ENCODE measurements around the gene PLEKHD1.

PLEKHD1 gene

DNA sequence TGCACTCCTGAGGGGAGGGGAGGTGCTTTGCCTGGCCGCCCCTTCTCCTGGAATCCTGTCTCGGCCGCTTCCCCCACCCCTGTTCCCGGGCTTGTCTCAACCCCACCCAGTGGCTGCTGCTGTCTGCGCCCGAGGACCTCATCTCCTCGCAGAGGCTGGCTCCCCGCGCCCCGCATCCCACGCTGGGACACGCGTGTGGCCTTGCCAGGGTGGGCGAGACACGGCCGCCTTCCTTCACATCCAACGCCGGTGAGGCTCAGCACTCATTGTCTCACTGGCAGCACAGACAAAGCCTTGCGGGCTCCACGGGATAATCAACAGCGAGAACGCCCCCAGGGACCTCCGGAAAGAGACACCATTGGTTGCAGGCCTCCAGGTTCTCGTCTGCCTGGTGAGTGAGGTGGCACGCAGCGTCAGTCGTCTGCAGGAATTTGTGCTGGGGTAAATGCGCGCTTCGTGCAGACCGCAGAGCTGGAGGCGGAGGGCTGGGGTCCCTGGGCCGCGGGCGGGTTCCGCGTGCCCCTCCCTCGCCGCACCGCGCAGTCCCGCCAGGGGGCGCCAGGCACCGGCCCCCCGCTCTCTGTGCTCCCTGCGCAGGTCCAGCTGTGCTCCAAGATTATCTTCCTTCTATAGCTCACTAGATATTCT, 63.3 kb downstream of the PLEKHD1 start:
- DNase-seq (ENCODE audit: low spot score) = no peak

DNA sequence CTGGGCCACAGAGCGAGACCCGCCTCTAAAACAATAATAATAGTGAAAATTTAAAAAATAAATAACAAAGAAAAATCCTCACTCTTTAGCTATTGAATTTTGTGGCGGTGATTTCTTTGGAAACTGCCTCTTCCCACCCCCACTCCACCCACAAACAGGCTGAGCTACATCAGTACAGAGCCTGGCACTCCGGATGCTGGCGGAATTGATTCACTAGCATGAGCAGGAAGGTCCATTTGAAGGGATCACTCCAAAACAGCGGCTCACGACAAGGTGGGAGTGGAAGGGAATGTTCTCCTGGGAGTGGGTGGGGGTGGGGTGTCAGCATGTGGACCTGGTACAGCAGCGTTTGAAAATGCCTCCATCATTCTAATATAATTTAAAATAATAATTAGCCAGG, 64.0 kb downstream of the PLEKHD1 start:
- DNase-seq (ENCODE audit: low spot score) = no peak

DNA sequence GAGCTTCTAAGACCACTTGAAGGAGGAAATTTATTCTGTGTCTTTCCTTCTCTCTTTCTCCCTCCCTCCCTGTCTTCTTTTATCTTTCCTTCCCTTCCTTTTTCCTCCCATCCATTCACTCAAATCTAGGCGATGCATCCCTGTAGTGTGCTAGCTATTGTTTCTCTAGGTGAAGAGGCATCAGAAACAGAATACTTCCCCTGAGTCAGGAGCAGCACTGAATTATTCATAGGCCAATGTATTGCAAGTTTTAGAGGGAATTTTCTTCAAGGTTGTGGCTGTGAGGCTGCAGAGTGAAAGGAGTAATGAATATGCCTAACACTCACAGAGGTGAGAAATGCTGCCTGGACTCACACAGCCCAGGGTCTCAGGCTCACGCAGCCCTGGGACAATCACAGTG, 67.0 kb downstream of the PLEKHD1 start:
- DNase-seq (ENCODE audit: low spot score) = no peak

DNA sequence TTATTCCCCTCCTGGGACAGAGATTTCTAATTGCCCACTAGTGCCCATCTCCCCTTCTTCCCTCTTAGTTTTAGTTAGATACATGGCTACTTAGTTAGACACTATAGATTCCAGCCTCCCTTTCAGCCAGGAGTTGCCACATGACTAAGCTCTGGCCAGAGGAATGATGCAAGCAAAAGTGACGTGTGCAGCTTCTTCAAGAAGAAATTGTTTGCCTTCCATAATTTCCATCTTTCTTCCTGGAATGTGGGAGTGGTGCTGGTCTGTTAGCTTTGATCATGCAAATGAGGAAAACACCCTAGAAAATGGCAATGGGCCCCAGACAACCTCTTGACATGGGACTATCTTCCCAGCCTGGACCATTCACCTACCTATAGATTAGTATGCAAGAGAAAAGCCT, 68.7 kb downstream of the PLEKHD1 start:
- no peak for DNase-seq (ENCODE audit: low spot score)

DNA sequence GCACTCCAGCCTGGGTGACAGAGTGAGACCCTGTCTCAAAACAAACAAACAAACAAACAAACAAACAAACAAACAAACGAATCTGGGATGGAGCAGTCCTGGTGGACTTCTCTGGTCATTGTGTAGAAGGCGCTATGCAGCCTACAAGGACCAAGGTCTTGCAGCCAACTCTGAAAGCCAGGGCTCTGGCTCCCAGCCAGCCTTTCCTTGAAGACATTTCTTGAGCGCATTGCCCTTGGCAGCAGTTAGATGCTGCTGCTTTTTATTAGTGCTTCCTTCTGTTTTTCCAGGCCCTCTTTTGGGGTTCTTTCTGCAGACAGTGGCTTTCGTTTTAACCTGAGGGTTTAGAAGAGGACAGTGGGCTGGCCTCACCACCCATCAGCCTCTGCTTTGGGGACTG, 70.0 kb downstream of the PLEKHD1 start:
- no peak for DNase-seq (ENCODE audit: low spot score)

DNA sequence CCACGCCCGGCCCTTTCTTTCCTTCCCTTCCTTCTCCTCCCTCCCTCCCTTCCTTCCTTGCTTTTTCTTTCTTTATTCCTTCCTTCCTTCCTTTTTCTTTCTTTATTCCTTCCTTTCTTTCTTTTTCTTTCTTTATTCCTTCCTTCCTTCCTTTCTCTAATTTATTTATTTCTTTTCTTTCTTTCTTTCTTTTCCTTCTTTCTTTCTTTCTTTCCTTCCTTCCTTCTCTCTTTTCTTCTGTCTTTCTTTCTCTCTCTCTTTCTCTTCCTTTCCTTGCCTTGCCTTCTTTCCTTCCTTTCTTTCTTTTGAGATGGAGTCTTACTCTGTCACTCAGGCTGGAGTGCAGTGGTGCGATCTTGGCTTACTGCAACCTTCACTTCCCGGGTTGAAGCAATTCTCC, 74.2 kb downstream of the PLEKHD1 start:
- DNase-seq (ENCODE audit: low spot score) = no peak

DNA sequence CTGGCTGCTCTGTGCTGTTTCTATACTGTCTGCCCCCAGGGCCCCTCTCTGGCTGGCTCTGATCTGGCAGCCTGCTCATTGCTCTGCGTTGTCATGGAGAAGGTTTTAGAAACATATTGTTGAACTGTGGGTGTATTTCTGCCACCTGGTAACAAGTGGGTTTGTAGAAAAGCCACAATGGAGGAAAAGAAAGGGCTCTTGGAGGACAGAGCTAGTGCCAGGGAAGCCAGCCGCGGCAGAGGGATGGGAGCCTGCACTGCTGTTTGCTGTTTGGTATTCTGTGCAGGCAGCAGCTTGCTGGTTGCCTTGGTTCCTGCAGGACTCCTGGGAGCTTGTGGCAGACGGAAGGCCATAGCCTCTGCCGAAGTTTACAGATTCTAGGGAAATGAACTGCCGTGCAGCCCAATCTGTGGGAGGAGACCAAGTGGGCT, 75.1 kb downstream of the PLEKHD1 start:
- no peak for DNase-seq (ENCODE audit: low spot score)

DNA sequence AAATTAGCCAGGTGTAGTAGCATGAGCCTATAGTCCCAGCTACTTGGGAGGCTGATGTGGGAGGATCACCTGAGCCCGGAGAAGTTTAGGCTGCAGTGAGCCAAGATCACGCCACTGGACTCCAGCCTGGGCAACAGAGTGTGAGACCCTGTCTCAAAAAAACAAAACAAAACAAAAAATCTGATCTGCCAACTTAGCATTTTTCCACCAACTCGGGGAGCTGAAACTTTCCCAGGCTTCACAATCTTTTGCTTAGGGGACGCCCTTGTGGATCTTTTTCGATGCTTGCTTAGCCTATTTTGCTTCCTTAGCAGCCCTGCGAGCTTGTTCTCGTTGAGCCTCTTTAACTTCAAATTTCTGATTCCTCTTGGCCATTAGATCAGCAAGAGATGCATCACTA, 76.3 kb downstream of the PLEKHD1 start:
- no peak for DNase-seq (ENCODE audit: low spot score)

DNA sequence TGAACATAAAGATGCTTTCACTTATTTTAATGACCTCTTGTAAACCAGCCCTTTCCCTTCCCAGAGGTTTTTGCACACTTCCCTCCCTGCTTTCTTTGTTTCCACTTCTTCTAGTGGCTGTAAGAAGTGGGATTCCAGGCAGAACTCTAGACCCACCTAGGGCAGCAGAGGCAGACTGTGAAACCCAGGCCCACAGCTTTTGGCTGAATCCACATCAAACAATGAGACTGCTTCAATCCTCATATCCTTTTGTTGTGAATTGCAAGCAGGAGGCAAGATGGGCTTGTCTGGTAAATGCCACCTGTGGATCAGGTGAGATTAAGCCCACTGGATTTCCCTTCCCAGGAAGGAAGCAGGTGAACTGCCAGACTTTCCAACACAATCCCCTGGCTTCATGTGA, 77.4 kb downstream of the PLEKHD1 start:
- no peak for DNase-seq (ENCODE audit: low spot score)

DNA sequence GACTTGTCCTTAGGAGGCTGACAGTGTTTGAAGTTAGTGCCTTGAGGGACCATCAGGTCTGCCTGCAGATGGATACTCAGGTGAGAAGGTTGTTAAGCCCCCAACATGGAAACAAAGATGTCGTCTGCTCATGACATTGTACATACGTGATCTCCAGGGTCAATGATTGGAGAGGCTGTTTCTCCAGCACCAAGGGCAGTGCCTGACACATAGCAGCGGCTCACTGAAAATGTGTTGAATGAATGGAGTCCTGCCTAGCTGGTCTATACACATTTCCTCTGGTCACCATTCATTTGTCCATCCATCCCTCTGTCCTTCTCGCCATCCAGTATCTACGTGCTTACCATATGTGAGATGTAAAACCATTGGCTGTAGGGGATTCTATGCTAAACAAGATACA, 83.0 kb downstream of the PLEKHD1 start:
- no peak for DNase-seq (ENCODE audit: low spot score)

DNA sequence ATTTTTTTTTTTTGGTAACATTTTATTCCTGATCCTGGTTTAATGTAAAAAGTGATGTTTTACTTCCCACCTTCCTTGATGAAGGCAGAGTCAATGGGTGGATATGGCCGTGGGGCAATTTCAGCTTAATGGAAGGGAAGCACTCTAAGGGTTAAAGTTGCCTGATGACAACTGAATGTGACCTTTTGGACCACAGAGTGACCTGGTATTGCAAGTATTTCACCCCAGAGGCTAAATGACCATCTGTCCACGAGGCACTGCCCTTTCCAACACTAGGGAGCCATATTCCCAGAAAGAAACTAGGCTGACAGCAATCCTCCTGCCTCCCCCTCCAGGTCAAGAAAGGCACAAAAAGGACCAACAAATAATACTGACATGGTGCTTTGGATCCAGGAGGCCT, 85.3 kb downstream of the PLEKHD1 start:
- DNase-seq (ENCODE audit: low spot score) = no peak

DNA sequence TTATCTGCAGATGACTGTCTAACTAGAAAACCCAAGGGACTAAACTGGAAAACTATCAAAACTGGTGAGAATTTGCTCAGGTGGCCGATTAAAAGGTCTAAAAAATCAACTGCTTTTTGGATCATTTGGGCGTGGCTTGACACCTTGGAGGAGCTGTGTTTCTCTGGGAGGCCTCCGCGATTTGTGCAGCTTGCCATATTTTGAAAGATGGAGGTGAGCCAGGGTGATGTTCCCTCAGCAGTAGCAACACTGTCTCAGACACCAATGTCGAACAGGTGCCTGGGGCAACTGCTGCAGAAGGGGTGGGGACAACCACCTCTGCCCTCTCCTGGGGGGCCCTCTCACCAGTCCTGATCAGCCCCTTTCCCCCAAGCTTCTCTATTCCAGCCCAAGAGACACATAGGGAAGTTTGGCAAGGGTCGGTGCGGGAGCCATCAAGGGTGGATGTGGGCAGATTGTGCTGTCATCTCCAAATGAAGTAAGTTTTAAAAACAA, 86.4 kb downstream of the PLEKHD1 start:
- DNase-seq (ENCODE audit: low spot score) = no peak

DNA sequence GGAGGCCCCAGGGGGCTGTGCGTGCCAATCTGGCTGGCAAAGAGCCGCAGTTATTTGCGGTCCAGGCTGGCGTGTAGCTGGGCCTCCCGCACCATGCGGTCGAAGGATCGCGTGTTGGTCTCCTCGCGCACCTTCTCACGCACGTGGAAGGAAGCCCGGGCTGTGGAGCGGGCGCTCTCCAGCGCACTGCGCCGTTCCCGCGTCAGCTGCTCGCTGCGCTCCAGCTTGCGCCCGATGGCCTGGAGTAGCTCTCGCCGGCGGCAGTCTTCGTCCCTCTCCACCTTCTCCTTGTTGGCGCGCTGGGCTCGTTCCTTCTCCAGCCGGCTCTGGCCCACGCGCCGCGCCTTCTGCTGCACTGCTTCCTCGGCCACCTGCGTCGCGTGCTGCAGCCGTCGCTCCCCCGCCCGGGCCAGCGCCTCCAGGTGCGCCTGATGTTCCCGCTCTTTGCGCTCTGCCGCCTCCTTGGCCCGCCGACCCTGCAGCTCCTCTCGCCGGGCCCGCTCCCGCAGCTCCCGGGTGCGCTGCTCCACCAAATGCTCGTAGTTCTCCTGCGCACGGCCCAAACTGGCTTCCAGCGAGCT, 87.0 kb downstream of the PLEKHD1 start:
- no peak for DNase-seq (ENCODE audit: low spot score)

DNA sequence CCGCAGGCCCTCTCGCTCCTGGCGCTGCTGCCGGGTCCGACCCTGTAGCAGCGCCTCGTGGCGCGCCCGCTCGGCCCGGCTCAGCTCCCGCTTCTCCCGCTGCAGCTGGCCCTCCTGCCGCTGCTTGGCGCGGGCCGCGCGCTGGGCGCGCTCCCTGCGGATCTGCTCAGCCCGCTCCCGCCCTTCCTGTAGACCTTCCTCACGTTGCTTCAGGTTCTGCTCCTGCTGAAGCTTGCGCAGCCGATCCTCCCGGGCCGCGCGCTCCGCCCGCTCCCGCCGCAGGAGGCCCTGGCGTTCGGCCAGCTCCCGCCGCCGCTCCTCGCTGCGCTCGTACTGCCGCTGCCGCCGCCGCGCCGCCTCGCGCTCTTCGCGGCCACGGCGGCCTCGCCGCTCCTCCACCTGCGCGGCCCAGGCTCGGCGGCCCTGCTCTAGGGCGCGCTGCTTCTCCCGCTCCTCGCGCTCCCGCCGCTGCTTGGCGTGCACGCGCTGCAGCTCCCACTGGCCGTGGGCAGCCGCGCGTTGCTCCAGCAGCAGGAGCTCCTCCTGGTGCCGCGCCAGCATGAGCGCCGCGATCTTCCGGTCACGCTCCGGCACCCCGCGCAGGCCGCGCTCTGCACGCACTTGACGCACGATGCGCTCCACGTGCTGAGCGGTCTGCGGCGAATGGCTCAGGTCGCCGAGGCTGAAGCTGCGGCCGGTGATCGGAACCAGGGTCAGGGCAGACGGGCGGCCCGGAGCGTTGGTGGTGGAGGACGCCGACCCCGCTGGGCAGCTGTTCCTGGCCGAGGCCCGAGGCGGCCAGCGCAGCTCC, 87.7 kb downstream of the PLEKHD1 start:
- DNase-seq (ENCODE audit: low spot score) = no peak

DNA sequence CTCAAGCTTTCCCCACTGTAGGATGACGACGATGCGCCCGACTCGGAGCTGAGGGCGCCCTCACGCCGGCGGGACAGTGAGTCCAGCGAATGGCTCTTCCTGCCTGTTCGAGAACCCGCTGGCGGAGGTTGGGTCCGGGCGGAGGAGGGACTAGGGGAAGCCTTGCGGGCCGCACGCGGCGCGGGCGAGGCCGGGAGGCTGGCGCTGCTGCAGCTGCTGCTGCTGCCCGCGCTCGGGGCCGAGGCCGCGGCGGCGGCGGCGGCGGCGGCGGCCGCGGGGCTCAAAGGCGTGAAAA, 88.3 kb downstream of the PLEKHD1 start:
- DNase-seq (ENCODE audit: low spot score) = no peak

DNA sequence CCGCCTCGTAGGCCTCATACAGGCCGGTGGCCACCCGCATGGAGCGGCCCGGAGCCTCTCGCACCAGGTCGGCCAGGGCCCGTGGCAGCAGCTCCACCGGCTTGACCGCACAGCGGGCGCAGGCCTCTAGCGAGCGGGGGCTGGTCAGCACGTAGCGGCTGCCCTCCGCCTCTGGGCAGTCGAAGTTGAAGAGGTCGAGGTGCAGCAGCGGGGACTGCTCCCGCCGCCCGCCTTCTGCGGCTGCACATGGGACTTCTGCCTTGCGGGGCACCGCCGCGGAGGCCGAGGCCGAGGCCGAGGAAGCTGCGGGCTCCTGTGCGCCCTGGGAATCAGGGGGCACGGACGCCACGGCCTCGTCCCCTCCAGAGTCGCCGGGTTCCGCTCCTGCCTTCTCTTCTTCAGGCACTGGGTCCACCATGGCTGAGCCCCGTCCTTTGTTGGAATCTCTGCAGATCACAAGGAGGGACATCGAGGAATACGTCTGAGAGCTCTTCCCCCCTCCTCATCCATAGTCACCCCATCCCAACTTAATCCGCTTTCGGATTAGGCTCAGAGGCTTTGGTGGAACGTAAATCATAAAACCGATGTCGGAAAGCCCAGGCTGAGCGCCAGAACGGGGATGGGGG, 88.8 kb downstream of the PLEKHD1 start:
- no peak for DNase-seq (ENCODE audit: low spot score)

DNA sequence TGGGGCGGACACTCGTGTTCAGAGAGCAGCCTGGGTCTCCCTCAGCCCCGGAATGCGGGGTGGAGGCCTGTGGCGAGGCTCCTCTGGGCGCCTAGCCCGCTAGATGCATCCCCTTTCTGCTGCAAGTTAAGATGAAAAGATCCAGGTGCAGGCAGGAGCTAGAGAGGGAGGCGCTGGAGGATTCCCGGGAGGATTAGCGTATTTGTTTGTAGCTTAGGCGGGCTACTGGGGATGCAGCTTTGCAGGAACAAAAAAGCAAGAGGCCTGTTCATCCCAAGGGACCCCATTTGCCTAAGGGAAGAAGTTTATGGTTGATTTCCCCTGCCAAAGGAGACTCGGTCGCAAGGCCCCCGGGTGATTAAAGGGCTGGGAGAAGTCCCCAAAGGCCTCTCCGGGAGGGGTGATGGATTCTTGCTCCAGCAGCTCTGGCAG, 89.3 kb downstream of the PLEKHD1 start:
- no peak for DNase-seq (ENCODE audit: low spot score)

DNA sequence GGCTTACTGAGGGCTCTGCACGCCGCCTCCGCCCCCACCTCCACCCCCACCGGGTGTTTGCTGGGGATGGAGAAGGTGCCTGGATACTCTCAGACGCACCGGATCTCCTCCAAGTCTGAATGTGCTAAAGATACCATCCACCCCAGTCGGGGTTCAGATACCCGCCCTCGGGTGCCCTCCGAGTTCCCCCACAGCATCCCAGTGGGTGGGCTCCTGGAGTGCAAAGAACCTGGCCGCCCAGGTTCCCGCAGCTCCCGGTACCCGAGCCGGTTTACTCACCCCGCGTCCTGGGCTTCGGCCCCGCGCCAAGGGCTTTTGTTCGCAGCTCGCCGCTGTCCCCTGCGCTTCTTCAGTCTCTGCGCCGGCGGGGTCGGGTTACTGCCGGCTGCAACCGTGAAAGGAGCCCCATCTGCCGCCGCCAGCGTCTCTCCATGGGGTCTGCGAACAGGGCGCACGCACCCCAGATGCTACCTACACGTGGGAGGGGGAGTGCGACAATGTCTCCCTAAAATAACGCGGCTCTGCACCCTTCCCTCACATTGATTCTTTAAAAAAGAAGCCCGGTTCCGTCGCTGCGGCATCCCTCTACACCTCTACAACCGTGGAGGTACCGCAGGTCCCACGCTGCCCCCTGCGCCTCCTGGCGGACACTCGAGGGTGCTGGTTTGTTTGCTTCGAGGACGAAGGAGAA, 89.9 kb downstream of the PLEKHD1 start, which contains the start of gene CCDC177:
TSS of gene CCDC177 (minus strand) at position 609 of the 691 bp plus-strand sequence. CDS start 1,249 bp downstream, outside the sequence.
- peak; percentile 59 for DNase-seq (ENCODE audit: low spot score)

DNA sequence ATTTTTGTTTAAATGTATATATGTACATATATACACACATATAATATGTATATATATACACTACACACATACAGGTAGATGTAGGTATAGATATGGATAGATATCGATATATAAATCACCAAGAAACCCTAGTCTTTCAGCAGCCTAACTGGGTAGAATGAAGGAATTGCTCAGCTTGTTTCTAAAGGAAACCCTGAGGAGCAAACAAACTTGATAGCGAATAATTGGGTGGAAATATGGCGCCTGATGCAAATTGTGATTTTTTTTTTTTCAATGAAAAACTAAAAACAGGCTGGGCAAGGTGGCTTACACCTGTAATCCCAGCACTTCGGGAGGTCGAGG, 90.4 kb downstream of the PLEKHD1 start:
- DNase-seq (ENCODE audit: low spot score) = no peak

DNA sequence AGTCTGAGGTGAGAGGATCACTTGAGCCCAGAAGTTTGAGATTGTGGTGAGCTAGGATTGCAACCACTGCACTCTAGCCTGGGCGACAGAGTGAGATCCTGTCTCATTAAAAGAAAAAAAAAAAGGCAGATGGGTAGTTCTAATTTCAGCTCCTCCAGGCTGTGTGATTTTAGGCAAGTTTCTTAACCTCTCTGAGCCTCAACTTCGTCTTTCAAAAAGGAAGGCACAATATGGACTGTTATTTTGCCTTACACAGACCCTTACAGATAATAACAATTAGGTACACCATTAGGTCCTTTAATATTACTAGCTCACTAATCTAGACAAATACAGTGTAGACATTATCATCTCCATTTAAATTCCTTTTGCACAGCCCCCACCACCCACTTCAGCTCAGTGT, 94.9 kb downstream of the PLEKHD1 start:
- no peak for DNase-seq (ENCODE audit: low spot score)

DNA sequence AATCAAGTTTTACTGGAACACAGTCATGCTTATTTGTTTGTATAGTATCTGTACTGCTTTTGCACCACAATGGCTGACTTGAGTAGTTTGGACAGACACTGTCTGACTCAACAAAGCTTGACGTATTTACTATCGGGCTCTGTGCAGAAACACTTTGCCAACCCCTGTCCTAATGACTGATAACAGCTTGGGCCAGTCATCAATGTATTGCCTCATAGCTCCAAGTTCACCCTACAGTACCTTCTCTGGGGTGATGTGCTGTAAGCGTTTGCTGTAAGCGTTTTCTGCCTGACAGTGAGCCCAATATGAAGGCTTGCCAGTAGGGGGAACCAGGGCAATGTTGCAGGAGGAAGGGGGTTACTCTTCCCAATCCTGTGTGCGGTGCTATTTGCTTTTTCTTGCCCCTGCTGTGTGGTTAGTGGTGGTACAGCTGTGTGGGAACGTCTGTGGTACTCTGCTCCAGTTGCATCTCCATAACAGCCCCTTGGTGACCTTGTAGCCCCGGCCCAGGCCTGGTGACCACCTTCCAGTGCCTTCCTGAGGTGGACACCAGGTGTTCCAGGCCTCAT, 95.6 kb downstream of the PLEKHD1 start:
- DNase-seq (ENCODE audit: low spot score) = peak; percentile 67
